A549 (cell line): ENCODE data around the gene RTP1. TPM values are rescaled to one million over a fixed set of nuclear protein-coding genes. Genes with fewer than 3 reads are reported as not detected.

ENCODE experiments used
- ATAC-seq, 2 experiments: fragments of 200-7000 bp in 1 of 2; fragments of >200 bp in 1 of 2; cut with Nextera tagmentation in 1 of 2; cut with Tn5 transposase in 1 of 2; 3 replicates each; pipeline versions ENCODE4 v1.8.0 to v1.9.1; 2018 to 2020; ENCODE audit warnings: mild to moderate bottlenecking in 1 of 2, moderate library complexity in 1 of 2
- CTCF ChIA-PET: fragments of 300-600 bp; sonication (Branson Sonifier 250); formaldehyde crosslinking; extraction: SDS; loops from one replicate; lab custom pipeline; 2021; ENCODE audit warnings: antibody characterized with exemption, inconsistent platforms; lab: Yijun Ruan, JAX
- POLR2A ChIA-PET: fragments of 350-600 bp; formaldehyde crosslinking; extraction: SDS; loops from one replicate; lab custom pipeline; 2021; ENCODE audit warnings: antibody characterized with exemption, inconsistent platforms; lab: Yijun Ruan, JAX
- DNase-seq, 2 experiments: peaks; one replicate each; pipeline versions ENCODE4 v3.0.0 to v3.0.0-alpha.2; 2011 to 2016; ENCODE audit warnings: low read depth in 1 of 2, low spot score in 1 of 2
- FAIRE-seq: peaks from 2 replicates; lab custom pipeline; 2011; peaks lifted over from hg19 to GRCh38; lab: Jason Lieb, UNC
- H3K27ac ChIP-seq, 2 experiments: fragments of >200 bp; sonication (Bioruptor Twin); formaldehyde crosslinking; 3 replicates each; pipeline ENCODE4 v1.5.1; 2016 to 2017
- H3K4me1 ChIP-seq: fragments of >200 bp; sonication (Bioruptor Twin); formaldehyde crosslinking; 3 replicates; pipeline ENCODE4 v1.6.1; 2016
- H3K4me2 ChIP-seq: fragments of >200 bp; sonication (Bioruptor Twin); formaldehyde crosslinking; 3 replicates; pipeline ENCODE4 v1.6.1; 2016
- H3K4me3 ChIP-seq: fragments of >200 bp; sonication (Bioruptor Twin); formaldehyde crosslinking; 3 replicates; pipeline ENCODE4 v1.5.1; 2016
- H3K9me3 ChIP-seq: fragments of >200 bp; sonication (Bioruptor Twin); formaldehyde crosslinking; 3 replicates; pipeline ENCODE4 v1.6.1; 2016
- BHLHE40 ChIP-seq: IDR thresholded peaks from 2 replicates; pipeline ENCODE4 v1.6.1; 2012; ENCODE audit warnings: low read depth, low read length, inconsistent platforms
- CBX2 ChIP-seq: fragments of 200-600 bp; sonication (generic); IDR thresholded peaks from 2 replicates; pipeline ENCODE4 v1.6.1; 2016; ENCODE audit warnings: low read depth, mild to moderate bottlenecking, borderline replicate concordance
- EHF ChIP-seq: fragments of 250-450 bp; sonication (Bioruptor Pico); IDR thresholded peaks from 2 replicates; pipeline ENCODE4 v1.5.0; 2020; ENCODE audit warnings: mild to moderate bottlenecking
- EHMT2 ChIP-seq: fragments of 200-600 bp; sonication (generic); IDR thresholded peaks from 2 replicates; pipeline ENCODE4 v1.6.1; 2016; ENCODE audit warnings: antibody characterized with exemption, low read depth, mild to moderate bottlenecking, moderate library complexity
- EP300 ChIP-seq, 2 experiments: fragments of >200 bp; sonication (Bioruptor Twin); formaldehyde crosslinking; IDR thresholded peaks; 2 replicates in 1 of 2; 3 replicates in 1 of 2; pipeline ENCODE4 v1.6.1; 2016 to 2017
- FOSB ChIP-seq: fragments of 250-450 bp; sonication (Bioruptor Pico); IDR thresholded peaks from 2 replicates; pipeline ENCODE4 v1.5.0; 2020; ENCODE audit warnings: mild to moderate bottlenecking, moderate library complexity
- FOSL2 ChIP-seq, 2 experiments: fragments of 450-650 bp in 1 of 2; fragments of >200 bp in 1 of 2; sonication (Bioruptor Twin) in 1 of 2; formaldehyde crosslinking; IDR thresholded peaks; 2 replicates each; pipeline versions ENCODE4 v1.5.0 to v1.6.1; 2016 to 2020; ENCODE audit warnings: mild to moderate bottlenecking in 1 of 2, moderate library complexity in 1 of 2
- GATA3 ChIP-seq: IDR thresholded peaks from 2 replicates; pipeline ENCODE4 v1.6.1; 2012; ENCODE audit warnings: borderline replicate concordance
- HDAC2 ChIP-seq: fragments of 200-600 bp; sonication (generic); IDR thresholded peaks from 2 replicates; pipeline ENCODE4 v1.6.1; 2016
- HOXA7 ChIP-seq: fragments of 250-450 bp; sonication (Bioruptor Pico); IDR thresholded peaks from 2 replicates; pipeline ENCODE4 v1.5.0; 2020; ENCODE audit warnings: mild to moderate bottlenecking, moderate library complexity
- JUN ChIP-seq, 2 experiments: fragments of >200 bp; sonication (Bioruptor Twin); formaldehyde crosslinking; IDR thresholded peaks; 2 replicates in 1 of 2; 3 replicates in 1 of 2; pipeline ENCODE4 v1.6.1; 2016 to 2017
- JUNB ChIP-seq: fragments of >200 bp; sonication (Bioruptor Twin); formaldehyde crosslinking; IDR thresholded peaks from 2 replicates; pipeline ENCODE4 v1.6.1; 2016
- MAFK ChIP-seq: fragments of 450-650 bp; IDR thresholded peaks from 2 replicates; pipeline ENCODE4 v1.6.1; 2014; ENCODE audit not compliant: partially characterized antibody
- MAZ ChIP-seq: fragments of 150-350 bp; IDR thresholded peaks from 2 replicates; pipeline ENCODE4 v1.6.1; 2014; ENCODE audit warnings: antibody characterized with exemption, low read depth, low read length, borderline replicate concordance
- PHF8 ChIP-seq: fragments of 200-600 bp; sonication (generic); IDR thresholded peaks from 2 replicates; pipeline ENCODE4 v1.6.1; 2016; ENCODE audit warnings: low read depth, mild to moderate bottlenecking, antibody characterized with exemption, moderate library complexity, borderline replicate concordance
- POLR2A ChIP-seq: IDR thresholded peaks from 2 replicates; pipeline ENCODE4 v1.6.1; 2012; ENCODE audit warnings: mild to moderate bottlenecking, low read length
- RARB ChIP-seq: fragments of 250-450 bp; sonication (Bioruptor Pico); IDR thresholded peaks from 2 replicates; pipeline ENCODE4 v1.8.0; 2021; ENCODE audit warnings: mild to moderate bottlenecking, moderate library complexity
- SMC3 ChIP-seq: fragments of >200 bp; sonication (Bioruptor Twin); formaldehyde crosslinking; IDR thresholded peaks from 3 replicates; pipeline ENCODE4 v1.6.1; 2018; ENCODE audit warnings: inconsistent platforms
- SREBF2 ChIP-seq: fragments of 450-650 bp; IDR thresholded peaks from 2 replicates; pipeline ENCODE4 v1.6.1; 2014; ENCODE audit warnings: mild to moderate bottlenecking, moderate library complexity
- ZFP36 ChIP-seq: fragments of 450-650 bp; IDR thresholded peaks from 2 replicates; pipeline ENCODE4 v1.6.1; 2014; ENCODE audit warnings: borderline replicate concordance; ENCODE audit not compliant: partially characterized antibody
- WGBS: methylation state at CpG from one replicate; pipeline ENCODE4 v1.1.6; 2017; ENCODE audit errors: missing lambda C conversion rate; 5-methylcytosine and 5-hydroxymethylcytosine counted together
- polyA plus RNA-seq, 4 experiments: library from polyadenylated mRNA; depleted of rRNA in 3 of 4; stranded (reverse); fragments of >200 nt; fragmentation: RNase III in 1 of 4; extraction: RNeasy Plus Mini Kit Qiagen cat#74134 plus additional on column Dnase treatment in 1 of 4; gene quantifications; 2 replicates in 3 of 4; 3 replicates in 1 of 4; pipeline ENCODE4 v1.2.3, GENCODE V29; 2011 to 2017
- TF ChIP-seq, protein P1 (sequence below): fragments of 250-450 bp; sonication (Bioruptor Pico); IDR thresholded peaks from 2 replicates; pipeline ENCODE4 v1.5.0; 2020; ENCODE audit warnings: low read depth, mild to moderate bottlenecking, moderate library complexity
- TF ChIP-seq, protein P2 (sequence below): IDR thresholded peaks from 2 replicates; pipeline ENCODE4 v1.6.1; 2012
- TF ChIP-seq, protein P3 (sequence below): fragments of 250-450 bp; sonication (Bioruptor Pico); IDR thresholded peaks from 2 replicates; pipeline ENCODE4 v1.5.0; 2021; ENCODE audit warnings: mild to moderate bottlenecking, moderate library complexity, borderline replicate concordance
- TF ChIP-seq, protein P4 (sequence below): fragments of >200 bp; sonication (Bioruptor Twin); formaldehyde crosslinking; IDR thresholded peaks from 3 replicates; pipeline ENCODE4 v1.5.1; 2016

Gene RTP1
- polyA plus RNA-seq, 2 of the 4 experiments (the other 2 are of a cell fraction) = not detected

DNA sequence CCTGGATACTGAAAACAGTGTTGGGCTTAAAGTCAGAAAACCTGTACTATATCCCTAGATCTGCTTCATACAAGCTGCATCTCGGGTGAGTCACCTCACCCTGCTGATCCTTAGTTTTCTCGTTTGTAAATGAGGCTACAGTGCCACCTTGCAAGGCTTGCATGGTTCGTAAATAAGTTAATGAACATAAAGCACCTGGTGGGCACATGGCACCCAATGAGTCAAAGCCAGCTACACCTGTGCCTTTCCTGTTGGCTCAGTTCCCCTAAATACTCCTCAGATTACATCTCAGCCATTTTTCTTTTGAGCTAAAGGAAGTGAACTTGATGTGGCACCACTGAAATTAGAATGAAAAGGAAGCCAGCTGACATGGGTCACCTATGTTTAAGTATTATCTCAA lies 26.5 kb downstream of the RTP1 start (continued):
- TF ChIP-seq, protein P1, sequence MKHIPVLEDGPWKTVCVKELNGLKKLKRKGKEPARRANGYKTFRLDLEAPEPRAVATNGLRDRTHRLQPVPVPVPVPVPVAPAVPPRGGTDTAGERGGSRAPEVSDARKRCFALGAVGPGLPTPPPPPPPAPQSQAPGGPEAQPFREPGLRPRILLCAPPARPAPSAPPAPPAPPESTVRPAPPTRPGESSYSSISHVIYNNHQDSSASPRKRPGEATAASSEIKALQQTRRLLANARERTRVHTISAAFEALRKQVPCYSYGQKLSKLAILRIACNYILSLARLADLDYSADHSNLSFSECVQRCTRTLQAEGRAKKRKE = no peak
- TF ChIP-seq FOSB (CRISPR knock-in tag) (no peak), CBX2 (no peak), BHLHE40 (no peak), EP300 (IDR thresholded peaks at IDR 0.05) (no peak), MAFK (no peak), POLR2A (no peak), JUNB (no peak)

DNA sequence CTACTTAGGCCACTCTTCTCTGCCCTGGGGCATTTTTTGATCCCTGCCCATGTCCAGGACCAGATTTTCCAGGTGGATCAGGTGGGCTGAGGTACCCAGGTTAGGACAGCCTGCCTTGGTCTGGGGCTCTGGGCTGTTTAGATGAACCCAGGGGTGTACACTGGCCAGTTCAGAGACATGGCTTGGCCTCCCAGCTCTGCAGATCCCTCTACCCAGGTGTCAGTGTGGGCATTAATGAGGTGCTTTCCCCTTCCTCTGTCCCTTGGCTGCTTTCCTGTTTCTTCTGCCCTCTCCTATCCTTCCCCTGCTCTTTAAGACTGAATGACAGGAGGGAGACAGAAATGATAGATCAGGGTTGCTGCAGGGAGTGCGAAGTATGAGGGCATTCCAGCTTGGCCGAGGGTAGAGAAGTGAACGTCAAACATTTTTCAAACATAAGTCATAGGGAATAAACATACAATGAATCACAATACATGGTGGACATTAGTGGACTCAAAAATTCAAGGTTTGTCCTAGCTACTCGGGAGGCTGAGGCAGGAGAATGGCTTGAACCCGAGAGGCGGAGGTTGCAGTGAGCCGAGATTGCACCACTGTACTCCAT lies 30.5 kb downstream of the RTP1 start:
- POLR2A ChIA-PET = interaction anchor here (0.7 kb wide), 1 partner anchor 18 kb away, joined by 3 read pairs; no protein-coding TSS in a partner anchor
- CTCF ChIA-PET = interaction anchor here (1.2 kb wide), 1 partner anchor 452 kb away, joined by 11 read pairs; no protein-coding TSS in a partner anchor

More for the DNA sequence above, 30.5 kb downstream of the RTP1 start:
- 32% methylated on average over 7 of the region's 7 CpGs for WGBS
- H3K9me3 ChIP-seq = no peaks in the 10 kb centered on the region
- peak overlapping the region; percentile 49 for H3K4me2 ChIP-seq
- FAIRE-seq (no peak), DNase-seq (peak; percentile 30 to 33)
- H3K4me3 ChIP-seq = no peak overlapping the region
- H3K4me1 ChIP-seq = peaks cover 14% of the 10 kb centered on the region
- H3K27ac ChIP-seq = peak overlapping the region in 1 of 2 experiments; percentile 19; a peak in 1 of 6 replicates
- no peak for TF ChIP-seq MAFK
- TF ChIP-seq, protein P2, sequence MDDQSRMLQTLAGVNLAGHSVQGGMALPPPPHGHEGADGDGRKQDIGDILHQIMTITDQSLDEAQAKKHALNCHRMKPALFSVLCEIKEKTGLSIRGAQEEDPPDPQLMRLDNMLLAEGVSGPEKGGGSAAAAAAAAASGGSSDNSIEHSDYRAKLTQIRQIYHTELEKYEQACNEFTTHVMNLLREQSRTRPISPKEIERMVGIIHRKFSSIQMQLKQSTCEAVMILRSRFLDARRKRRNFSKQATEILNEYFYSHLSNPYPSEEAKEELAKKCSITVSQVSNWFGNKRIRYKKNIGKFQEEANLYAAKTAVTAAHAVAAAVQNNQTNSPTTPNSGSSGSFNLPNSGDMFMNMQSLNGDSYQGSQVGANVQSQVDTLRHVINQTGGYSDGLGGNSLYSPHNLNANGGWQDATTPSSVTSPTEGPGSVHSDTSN = no peak
- TF ChIP-seq SREBF2 = no peak
- TF ChIP-seq ZFP36 = no peak
- TF ChIP-seq FOSL2 (IDR thresholded peaks at IDR 0.05) = no peak
- no peak for TF ChIP-seq FOSL2 (CRISPR knock-in tag; IDR thresholded peaks at IDR 0.05)
- TF ChIP-seq EHF (CRISPR knock-in tag) = no peak
- no peak for TF ChIP-seq HDAC2
- TF ChIP-seq SMC3 = no peak
- TF ChIP-seq RARB (CRISPR knock-in tag) = no peak
- no peak for TF ChIP-seq BHLHE40
- TF ChIP-seq POLR2A = no peak
- TF ChIP-seq JUN (IDR thresholded peaks at IDR 0.05) = no peak
- TF ChIP-seq, protein P3, sequence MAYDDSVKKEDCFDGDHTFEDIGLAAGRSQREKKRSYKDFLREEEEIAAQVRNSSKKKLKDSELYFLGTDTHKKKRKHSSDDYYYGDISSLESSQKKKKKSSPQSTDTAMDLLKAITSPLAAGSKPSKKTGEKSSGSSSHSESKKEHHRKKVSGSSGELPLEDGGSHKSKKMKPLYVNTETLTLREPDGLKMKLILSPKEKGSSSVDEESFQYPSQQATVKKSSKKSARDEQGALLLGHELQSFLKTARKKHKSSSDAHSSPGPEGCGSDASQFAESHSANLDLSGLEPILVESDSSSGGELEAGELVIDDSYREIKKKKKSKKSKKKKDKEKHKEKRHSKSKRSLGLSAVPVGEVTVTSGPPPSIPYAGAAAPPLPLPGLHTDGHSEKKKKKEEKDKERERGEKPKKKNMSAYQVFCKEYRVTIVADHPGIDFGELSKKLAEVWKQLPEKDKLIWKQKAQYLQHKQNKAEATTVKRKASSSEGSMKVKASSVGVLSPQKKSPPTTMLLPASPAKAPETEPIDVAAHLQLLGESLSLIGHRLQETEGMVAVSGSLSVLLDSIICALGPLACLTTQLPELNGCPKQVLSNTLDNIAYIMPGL (CRISPR knock-in tag) = no peak
- no peak for TF ChIP-seq PHF8
- TF ChIP-seq EHMT2 = no peak
- TF ChIP-seq HOXA7 (CRISPR knock-in tag) = no peak
- no peak for TF ChIP-seq CBX2
- no peak for TF ChIP-seq MAZ
- TF ChIP-seq, protein P4, sequence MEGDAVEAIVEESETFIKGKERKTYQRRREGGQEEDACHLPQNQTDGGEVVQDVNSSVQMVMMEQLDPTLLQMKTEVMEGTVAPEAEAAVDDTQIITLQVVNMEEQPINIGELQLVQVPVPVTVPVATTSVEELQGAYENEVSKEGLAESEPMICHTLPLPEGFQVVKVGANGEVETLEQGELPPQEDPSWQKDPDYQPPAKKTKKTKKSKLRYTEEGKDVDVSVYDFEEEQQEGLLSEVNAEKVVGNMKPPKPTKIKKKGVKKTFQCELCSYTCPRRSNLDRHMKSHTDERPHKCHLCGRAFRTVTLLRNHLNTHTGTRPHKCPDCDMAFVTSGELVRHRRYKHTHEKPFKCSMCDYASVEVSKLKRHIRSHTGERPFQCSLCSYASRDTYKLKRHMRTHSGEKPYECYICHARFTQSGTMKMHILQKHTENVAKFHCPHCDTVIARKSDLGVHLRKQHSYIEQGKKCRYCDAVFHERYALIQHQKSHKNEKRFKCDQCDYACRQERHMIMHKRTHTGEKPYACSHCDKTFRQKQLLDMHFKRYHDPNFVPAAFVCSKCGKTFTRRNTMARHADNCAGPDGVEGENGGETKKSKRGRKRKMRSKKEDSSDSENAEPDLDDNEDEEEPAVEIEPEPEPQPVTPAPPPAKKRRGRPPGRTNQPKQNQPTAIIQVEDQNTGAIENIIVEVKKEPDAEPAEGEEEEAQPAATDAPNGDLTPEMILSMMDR = no peak
- TF ChIP-seq GATA3 = no peak
- TF ChIP-seq, all 56 proteins: peak for 0
- peak; percentile 86 to 93 for ATAC-seq
